GM20000 (cell line): ENCODE data around the gene PRR12.

Source experiments
- DNase-seq: peaks from one replicate; pipeline ENCODE4 v3.0.0; 2012; ENCODE audit warnings: low spot score
- TF ChIP-seq, protein P1 (sequence below): IDR thresholded peaks from 2 replicates; pipeline ENCODE4 v1.5.1; 2012; ENCODE audit warnings: mild to moderate bottlenecking, control low read depth; ENCODE audit errors: extremely low read depth, missing control alignments

Gene PRR12

DNA sequence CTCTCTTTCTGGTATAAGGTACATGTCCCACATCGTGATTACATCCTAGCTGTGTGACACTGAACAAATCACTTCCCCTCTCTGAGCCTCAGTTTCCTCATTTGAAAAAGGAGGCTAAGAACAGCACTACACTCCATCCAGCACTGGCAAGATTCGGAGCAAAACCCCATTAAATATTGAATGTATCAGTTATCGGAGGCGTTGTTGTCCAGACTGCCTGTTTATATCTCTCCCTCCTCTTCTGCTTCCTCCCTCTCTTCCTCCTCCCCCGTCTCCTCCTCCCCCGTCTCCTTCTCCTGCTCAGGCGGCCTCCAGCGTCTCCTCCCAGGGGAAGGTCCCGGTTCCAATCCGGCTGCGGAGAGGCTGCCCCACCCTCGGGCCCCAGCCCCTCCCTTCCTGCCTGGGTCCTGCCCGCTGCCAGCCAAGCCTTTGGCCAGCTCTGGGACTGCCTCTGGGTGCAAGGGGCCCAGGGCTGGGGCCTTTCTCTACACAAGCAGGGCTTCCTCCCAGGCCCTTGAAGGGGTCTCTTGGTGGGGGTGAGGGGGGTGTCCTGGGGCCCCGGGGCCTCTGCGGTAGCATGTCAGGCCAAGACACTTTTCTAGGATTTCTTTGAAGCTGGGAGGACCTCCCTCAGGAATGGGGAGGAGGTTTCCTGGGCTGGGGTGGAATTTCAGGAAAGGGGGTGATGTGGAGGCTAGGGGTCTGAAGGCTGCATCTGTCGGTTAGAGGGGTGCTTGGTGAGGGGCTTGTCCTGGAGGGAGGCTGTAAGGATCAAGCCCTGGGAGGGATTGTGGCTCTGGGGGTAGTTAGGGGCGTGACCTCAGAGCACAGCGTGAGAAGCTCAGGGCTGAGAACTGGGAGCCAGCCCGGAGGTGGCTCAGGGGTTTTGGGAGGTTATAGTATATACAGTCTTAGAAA, 47.1 kb downstream of the PRR12 start:
- TF ChIP-seq, protein P1, sequence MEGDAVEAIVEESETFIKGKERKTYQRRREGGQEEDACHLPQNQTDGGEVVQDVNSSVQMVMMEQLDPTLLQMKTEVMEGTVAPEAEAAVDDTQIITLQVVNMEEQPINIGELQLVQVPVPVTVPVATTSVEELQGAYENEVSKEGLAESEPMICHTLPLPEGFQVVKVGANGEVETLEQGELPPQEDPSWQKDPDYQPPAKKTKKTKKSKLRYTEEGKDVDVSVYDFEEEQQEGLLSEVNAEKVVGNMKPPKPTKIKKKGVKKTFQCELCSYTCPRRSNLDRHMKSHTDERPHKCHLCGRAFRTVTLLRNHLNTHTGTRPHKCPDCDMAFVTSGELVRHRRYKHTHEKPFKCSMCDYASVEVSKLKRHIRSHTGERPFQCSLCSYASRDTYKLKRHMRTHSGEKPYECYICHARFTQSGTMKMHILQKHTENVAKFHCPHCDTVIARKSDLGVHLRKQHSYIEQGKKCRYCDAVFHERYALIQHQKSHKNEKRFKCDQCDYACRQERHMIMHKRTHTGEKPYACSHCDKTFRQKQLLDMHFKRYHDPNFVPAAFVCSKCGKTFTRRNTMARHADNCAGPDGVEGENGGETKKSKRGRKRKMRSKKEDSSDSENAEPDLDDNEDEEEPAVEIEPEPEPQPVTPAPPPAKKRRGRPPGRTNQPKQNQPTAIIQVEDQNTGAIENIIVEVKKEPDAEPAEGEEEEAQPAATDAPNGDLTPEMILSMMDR: no peak
- no peak for DNase-seq

DNA sequence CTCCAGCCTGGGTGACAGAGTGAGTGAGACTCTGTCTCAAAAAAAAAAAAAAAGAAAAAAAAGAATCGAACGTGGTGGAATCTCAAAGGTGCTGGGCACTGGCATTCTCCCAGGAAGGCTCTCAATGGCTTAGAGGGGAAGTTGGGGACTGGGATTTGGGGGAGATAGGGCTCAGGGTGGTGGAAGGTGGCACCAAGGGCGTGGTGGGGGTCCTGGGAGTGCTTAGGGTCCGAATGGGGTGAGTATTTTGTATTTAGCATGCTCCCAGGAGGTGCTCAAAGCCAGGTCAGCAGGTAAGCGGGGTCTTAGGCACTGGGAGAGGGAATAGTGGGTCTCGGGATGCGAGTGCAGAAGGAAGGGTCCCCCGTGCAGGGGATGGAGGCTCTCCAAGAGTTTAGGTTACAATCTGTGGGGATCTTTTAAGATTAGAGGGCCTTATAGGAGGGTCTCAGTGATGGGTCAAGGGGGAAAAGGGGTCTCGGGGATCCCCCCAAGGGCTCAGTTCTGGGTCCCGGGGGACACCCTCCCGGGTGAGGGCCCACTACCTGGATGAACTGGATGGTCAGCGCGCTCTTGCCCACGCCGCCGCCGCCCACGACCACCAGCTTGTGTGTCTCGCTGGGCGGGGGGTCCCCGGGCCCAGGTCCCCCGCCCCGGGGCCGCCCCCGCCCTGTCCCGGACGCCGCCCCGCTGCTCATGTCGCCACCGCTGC, 48.6 kb downstream of the PRR12 start:
- no peak for DNase-seq
- TF ChIP-seq, protein P1: no peak

DNA sequence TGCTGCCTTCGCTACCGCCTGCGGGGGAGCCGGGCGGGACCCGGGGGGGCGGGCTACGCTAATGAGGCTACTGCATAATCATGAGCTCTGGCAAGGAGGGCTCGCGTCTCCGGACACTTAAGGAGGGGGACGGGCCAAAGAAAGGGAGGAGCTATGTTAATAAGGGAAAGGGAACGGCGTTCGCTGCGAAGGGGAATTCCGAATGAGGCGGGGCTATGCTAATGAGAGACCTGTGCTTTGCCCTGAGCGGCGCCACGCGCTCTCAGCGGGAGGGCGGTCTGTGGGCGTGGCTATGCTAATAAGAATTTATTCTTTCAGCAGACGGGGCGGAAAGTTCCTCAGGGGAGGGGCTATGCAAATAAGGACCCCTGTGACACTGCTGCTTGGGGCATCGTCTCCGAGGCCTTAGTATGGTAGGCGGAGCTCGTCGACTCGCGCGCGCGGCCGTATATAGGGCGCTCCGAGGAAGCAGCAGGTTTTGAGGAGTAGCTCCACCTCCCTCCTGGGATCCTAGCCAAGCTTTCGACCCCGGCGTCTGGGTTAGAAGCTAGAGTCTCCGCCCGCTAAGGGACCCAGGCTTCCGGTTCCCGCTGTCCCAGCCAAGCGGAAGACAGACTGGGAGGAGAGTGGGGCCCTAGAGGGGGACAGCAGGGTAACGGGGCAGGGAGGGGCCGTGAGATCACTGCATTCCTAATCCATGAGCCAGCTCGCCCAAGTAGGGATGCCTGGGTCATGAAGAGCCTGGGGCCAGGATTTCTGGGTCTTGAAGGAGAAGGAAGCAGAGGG, 49.3 kb downstream of the PRR12 start, which contains the start of gene RRAS:
RRAS (minus strand) TSS at position 31 of the 786 bp plus-strand sequence. CDS start 45 bp downstream, outside the sequence.
- TF ChIP-seq, protein P1: no peak
- DNase-seq: peak; percentile 98

DNA sequence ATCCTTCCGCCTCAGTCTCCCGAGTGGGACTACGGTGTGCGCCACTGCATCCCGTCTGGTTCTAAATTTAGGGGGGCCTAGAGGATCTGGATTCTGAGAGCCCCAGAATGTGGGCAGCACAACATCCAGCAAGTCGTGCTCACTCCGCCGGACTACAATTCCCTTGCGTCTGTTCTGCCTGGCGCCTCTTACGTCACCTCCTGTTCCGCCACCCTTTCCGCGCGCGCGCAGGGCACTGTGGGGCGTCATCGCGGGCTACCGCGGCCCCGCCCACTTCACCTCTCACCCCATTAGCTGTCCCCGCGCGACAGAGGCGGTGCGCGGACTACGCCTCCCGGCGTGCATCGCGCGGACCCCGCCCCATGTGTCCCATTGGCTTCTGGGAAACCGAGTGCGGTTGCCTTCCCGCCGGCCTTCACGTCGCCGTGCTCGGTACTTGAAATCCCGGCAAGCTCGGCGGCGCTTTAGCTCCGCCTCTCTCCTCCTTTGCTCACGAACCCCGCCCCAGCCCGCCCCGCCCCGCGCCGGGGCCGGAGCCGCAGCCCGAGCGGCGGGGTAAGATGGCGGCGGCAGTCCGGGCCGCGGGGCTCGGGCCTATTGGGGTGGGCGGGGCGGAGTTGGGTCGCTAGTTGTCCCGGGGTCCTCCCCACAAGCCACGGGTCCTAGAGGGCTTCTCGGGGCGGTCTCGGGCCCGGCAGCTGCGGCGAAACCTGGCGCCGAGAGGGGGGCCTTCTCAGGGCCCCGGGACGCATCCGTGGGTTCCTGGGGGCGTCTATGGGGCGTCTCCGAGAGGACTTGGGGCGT, 50.9 kb downstream of the PRR12 start, which contains the start of gene SCAF1:
SCAF1 (plus strand) TSS at position 522 of the 804 bp plus-strand sequence. CDS start 2,818 bp downstream, outside the sequence.
- peak; percentile 98 for DNase-seq
- TF ChIP-seq, protein P1: no peak

DNA sequence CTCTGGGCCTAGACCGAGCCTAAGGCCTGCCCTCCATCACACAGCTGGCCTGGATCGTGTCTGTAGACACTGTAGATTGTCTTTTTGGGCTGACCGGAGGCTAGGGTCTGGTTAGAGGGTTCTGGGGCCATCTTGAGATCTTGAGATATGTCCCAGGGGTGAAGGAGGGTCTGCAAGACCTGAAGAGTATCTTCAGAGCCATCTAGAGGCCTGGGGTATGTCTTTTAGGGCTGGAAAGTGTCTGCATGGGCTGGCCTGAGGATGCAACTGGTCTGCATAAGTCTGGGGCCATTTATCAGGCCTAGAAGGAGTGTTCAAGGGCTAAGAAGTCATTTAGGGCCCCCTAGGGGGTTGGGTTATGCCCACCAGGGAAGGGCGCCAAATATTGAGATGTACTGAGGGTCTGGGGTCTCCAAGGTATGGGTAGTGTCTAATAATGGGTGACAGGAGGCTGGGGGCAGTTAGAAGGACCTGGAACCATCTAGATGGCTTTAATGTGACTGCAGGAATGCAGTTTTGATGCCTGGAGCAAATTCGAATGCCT, 51.6 kb downstream of the PRR12 start:
- TF ChIP-seq, protein P1: no peak
- DNase-seq: no peak

DNA sequence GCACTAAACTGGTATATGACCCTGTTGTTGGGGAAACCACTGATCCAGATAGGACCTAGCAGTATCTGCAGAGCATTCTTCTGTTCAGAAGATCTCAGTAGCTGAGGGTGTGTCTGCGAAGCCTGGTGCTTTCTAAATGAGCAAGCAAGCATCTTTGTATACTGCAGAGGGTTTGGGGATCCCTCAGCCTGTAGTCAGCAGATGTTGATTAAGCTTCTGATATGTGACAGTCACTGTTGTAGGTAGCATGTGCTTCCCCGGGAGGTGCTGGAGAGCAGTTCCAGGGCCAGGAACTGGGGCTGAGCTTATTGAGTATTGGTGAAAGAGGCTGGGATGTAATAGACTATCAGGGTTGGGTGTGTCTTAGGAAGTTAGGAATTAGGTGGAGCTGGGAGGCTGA, 52.5 kb downstream of the PRR12 start:
- DNase-seq: no peak
- TF ChIP-seq, protein P1: no peak
